SW 1271 (cell line): ENCODE measurements around the gene PRDM15.
A peak's percentile ranks its signal among the peaks of the same experiment; 100 is the strongest.

ENCODE experiments used
- DNase-seq, 2 experiments: peaks; one replicate each; lab custom pipeline; 2025; lab: John Stamatoyannopoulos, UW

Gene PRDM15

GRCh38 chr21:41879190-41879998 is at the start of gene PRDM15:
Gene PRDM15, minus strand, starts transcription at chr21:41879344. Its CDS starts 18,981 bp downstream, at chr21:41860363.
- peak; percentile 28 to 32 for DNase-seq

DNA sequence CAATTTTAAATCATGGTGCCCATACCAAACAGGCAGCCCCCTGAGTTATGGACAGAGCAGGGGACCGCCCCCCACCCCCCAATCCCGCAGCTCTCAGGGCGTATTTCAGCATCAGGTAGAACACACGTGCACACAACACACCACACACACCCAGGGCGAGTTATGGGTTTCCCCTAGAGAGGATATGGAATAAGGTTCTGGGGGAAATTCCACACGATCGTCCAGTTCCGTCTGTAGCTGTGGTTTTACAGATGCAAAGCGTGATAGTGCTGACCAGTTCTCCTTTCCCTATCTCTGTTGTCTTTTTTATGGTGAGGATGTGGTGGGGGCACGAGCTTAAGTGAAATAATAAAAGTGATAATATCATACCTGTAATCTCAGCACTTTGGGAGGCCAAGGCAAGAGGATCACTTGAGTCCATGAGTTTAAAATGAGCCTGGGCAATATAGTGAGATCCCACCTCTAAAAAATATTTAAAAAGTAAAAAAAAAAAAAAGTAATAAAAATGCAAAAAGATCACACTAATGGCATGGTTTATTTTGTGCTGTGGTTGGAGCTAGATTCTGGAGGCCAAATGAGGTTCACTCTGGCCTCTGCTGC is 49.6 kb upstream of the PRDM15 start:
- no peak for DNase-seq

DNA sequence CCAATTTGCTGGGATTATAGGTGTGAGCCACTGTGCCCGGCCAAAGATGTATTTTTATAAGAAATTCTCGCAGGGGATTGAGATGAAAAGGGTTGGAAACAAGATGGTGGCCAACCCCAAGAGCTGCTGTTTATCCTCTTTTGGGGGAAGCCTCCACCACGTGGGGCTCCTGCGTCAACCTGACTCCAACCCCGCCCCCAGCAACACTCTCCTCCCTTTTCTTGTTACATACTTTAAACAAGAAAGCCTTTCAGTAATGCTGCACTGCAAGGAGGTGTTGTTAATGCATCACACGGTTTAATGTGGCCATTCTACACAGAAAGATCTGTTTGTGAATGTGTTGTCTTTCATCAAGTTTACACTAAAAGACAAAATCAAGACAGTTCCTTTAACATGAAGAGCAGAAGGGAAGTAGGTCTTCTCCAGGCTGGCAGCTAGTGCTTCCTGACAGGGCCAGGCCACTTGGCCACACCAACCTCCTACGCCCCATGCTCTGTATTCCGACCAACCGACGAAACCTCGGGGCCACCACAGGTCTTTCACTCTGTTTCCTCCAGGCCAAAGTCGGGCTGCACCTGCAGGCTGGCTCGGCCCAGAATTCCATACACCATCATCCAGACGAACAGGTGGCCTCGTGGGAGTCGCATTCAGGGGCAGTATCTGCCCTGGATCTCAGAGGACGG is 48.7 kb upstream of the PRDM15 start:
- no peak for DNase-seq

DNA sequence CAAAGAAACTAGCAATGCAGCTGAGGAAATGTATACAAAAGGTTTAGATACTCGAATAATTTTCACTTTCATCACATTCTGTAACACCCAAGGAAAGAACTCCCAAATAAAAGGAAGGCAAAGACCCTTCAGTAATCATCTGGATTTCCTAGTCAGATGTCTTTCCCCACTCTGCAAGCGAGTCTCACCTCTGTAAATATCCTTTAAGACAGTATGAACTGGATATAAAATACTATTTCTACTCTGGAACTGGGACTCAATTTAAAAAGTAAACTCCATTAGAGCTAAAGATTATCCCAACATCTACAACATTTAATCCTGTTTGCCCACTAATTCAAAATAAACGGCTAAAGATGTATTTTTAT is 47.6 kb upstream of the PRDM15 start:
- DNase-seq: no peak

DNA sequence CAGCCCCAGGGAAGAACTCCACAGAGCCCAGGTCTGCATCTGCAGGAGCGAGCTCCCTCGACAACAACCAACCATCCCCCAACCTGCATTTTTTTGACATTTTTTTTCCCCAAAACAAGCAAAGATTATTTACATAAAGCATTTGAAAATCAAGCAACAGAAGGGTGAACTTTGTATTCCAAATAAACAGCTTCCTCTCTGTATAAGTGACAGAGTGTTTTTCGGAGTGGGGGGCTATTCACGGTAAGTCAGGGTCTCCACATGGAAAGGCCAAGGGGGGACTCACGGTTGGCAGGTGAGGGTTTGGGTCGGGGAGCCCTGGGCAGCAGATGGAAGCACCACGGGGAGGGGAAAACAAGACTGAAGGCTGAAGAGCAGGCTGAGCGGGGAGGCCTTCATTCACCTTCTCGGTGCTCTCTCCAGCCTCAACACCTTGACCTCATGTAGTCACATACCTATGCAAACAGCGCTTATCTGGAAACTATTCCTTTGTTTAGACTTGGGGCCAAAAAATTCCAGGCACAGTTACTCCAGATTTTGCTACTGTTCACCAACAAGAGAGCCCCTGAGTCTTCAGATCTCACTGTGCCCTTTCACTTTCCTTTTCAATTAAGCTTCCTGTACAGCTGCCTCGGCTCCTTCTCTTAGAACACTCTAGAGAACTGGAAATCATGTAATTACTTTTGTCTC is 47.1 kb upstream of the PRDM15 start:
- no peak for DNase-seq

GRCh38 chr21:41925767-41926116 is 46.6 kb upstream of the PRDM15 start:
- no peak for DNase-seq

- DNase-seq: no peak
Observed at GRCh38 chr21:41924368-41924754, 45.2 kb upstream of the PRDM15 start.

DNA sequence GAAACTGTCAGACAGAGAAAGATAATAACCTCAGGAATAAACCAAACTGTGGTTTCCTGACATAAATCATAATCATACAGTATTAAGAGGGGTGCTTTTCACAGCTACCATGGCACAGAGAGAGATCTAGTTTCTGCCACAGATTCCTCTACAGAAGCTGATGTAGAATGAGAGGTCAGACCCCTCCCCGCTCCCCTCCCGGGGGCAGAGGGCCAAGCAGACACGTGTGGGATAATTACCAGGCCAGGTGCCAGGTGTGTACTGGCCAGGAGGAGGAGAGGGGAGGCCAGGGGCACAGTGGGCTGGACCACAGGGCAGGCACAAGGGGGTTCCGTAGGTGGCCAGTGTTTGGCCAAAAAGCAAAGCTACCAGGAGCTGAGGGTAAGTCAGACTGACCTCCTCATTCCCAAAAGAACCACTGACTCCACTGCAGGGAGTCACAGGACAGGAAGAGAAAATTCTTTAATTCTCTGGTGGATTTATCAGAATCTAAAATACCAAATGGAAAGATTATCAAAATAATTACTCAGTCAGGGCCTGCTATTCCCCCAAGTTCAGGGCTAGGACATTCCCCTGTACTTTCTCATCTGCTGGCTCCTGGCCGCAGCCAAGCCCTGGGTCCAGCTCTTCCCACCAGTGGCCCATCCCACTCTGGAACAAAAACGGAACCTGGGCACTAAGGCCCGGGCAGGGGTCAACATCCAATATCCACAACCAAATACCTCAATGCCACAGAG is 44.7 kb upstream of the PRDM15 start:
- DNase-seq: no peak

DNA sequence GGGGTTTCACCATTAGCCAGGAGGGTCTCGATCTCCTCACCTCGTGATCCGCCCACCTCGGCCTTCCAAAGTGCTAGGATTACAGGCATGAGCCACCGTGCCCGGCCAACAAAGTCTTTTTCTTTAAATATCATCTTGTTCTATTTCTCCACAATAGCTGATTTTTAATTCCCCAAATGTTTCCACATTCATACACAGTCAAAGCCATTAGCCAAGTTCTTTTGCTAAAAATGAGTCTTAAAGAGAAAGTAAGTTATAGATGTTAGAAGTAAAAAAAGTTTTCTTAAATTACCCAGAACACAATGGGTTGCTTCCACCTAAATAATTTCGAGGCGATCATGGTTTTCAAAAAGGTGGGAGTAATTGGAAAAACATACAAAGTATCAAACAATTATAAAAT is 44.0 kb upstream of the PRDM15 start:
- DNase-seq: no peak

DNA sequence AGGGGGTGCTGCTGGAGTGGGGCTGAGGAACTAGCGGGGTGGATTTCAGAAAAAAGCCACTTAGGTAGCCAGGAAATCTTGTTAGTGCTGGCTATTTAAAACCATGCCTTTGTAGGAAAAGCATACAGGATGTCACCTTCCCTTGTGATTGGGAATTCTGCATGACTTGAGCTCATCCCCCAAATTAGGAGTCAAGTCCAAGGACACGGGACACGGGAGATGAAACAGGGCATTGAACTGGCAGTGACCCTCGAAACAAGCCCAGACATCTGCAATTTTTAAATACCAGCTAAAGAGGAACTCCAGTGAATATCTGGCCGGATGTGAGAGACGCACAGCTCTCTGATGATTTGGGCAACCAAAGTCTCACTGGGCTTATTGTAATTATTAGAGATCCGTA is 41.9 kb upstream of the PRDM15 start:
- no peak for DNase-seq

DNA sequence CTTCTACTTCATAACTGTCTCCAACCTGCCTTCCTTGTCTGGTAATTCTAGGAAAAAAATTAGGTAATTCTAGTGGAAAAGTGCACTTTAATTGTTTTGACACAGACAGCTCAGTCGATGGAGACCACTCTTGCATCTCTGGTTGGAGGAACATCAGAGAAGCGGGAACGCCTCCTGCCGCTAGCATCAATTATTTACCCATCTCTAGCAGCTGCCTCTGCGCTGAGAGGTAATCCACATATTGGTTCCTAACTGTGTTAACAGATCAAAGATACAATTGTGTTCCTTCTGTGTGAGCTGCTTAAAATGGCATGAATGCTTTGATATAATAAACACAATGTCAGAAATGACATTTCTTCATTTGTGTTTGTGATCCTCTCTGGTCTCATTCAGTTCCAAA is 41.3 kb upstream of the PRDM15 start:
- no peak for DNase-seq

DNA sequence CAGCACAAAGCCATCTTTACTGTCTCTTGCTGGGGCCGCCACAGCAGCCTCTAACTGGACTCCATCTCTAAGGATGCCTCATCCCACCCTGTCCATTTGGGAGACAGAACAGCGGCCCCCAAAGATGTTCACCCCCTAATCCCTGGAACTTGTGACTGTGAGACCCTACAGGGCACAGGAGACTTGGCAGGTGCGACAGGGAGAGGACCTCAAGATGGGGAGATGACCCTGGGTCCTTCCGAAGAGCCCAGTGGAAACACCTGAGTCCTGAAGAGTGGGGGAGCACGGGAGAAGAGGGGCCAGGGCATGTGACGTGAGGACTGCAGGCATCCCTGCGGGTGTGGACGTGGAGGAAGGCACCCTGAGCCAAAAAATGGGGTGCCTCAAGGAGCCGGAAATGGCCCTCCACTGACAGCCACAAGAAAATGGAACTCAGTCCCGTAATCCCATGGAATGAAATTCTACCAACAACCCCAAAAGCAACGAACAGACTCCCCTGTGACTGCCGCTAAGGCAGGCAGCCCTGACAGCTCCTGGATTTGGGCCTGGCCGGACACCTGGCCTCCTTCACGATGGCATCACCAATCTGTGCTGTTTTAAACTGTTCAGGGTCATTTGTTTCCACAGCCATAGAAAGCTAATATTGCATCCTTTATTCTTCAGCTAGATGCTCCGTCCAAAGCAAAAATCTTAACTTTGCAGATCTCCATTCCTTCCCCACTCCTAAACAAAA is 40.7 kb upstream of the PRDM15 start:
- no peak for DNase-seq

DNA sequence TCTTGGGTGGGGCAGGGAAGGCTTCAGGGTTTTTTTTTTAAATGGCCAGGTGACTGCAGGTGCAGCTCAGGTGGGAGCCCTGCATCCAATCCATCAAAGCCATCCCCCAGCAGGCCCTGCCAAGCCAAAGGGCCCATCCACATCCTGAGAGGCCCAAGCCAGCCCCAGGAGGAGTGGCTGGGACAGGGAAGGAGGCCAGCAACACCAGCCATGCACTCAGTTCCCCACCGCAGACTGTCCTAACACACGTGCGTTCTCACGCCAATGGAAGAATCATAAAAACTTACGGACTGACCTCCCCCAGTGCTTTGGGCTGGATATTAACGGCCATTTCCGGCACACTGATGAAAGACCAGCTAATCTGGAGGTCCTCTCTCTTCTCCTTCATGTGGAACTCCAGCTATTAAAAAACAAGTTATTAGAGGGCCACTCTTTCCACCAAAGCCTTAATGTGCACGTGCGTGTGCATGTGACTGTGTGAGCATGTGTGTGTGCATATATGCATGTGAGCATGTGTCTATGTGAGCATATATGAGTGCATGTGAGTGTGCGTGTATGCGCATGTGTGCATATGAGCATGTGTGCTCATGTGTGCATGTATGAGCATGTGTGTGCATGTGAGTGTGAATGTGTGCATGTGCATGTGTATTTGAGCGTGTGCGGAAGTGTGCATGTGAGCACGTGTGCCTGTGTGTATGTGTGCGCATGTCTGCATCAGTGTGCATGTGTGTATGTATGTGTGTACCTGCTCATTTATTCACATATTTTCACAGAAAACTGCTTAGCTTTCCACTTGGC is 39.6 kb upstream of the PRDM15 start:
- no peak for DNase-seq

GRCh38 chr21:41917531-41917930 is 38.4 kb upstream of the PRDM15 start:
- no peak for DNase-seq

DNA sequence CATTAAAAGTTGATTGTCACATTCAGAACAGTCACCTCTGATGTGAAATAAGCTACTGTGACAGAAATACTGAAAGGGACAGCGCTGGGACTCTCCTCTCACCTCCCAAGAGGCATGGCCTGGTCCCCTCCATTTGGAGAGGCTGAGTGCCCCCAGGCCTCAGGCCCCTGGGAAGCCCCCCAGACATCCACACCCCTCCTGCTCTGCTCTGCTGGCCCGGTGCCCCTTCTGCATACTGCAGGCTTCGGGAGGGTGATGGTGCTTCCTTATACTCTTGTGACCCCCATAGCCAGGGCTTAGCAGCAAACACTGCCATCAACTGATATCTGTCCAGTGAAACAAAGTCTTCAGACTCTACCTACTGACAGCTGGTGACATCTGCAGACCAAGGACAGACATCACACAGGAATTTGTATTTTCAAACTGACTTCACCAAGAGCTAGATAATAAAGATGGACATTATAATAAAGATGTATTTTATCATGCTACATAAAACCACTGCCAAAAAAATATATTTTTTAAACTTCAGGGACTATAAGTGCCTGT is 37.8 kb upstream of the PRDM15 start:
- no peak for DNase-seq

- no peak for DNase-seq
Observed at GRCh38 chr21:41914965-41915364, 35.8 kb upstream of the PRDM15 start.

GRCh38 chr21:41914358-41914757 is 35.2 kb upstream of the PRDM15 start:
- DNase-seq: no peak

DNA sequence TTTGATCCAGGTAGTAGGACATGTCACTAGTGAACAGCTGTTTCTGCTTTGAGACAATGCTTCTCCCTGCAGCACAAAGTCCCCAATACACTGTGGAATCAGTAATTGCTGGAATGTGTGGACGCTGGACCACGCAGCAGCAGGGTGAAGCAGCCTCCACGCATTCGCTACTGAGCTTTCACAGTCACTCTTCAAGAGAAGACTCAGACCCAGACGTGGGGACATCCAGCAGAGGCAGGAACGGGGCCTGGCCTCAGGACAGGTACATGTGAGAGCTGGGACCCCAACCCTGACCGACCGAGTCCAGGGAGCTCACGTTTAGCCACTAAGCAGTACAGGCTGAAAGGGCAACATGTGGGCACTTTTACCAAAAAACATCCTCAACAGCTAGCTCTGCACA is 34.1 kb upstream of the PRDM15 start:
- no peak for DNase-seq

- no peak for DNase-seq
Observed at GRCh38 chr21:41908829-41909228, 29.7 kb upstream of the PRDM15 start.
